Ammon's horn (tissue), 1 donor: ENCODE measurements around the gene NXN.
"Not testable (repeated sequence)": the region's sequence is repeated elsewhere in the genome, so short reads cannot be mapped to it uniquely, and the experiment has no call there.

ENCODE experiments used
- DNase-seq: peaks from one replicate; pipeline ENCODE4 v3.0.0-alpha.2; 2016; ENCODE audit warnings: low spot score

The NXN gene

DNA sequence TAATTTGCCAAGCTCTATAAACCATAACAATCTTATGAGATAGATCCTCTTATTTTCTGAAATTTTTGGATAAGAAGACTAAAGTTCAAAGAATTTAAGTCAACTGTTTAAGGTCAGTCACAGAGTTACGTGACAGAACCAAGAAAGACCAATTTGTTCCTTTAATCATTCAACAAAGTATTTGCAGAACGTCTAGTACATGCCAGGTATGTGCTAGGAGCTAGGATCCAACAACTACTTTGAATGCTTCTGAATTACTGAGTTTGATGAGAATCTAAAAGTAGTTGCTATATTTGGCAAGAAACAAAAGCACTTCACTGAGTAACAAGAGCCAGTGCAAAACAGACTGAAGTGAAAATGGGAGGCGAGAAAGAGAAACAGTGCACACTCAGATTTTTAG is 212.5 kb downstream of the NXN start:
- no peak for DNase-seq

DNA sequence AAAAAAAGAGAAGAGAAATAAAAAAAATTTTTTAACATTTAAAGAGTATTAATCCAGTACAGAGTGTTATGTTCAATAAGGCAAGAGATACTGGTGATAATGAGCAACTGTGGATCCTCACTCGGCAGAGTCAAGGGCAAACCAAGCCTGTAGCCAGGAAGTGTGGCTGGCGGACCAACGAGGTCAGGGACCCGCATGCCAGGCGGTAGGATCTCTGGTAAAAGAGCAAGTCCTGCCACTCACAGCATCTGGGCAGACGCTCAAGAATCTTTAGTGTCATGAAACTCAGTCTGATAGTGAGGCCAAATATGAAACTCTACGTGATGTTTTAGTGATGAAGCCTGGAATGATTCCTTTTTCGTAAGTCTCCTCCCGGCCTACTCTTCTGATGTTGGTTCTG is 219.2 kb downstream of the NXN start:
- no peak for DNase-seq

DNA sequence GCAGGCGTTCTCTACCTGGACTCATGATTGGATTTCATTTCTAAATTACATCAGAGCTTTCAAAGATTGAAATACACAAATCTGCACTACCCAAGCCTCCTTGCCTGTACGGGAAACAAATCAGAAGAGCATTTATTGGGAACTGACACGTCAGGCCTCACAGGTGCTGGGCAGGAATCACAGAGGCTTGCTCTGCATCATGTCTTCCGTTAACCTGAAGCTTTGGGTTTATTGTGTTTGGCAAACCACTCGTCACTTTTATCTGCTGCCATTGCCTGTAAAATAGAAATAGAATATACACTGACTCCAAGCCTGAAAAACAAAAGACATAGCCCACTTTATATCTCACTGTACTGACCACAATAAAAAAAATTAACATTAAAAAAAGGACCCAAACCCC is 219.6 kb downstream of the NXN start:
- DNase-seq = no peak

DNA sequence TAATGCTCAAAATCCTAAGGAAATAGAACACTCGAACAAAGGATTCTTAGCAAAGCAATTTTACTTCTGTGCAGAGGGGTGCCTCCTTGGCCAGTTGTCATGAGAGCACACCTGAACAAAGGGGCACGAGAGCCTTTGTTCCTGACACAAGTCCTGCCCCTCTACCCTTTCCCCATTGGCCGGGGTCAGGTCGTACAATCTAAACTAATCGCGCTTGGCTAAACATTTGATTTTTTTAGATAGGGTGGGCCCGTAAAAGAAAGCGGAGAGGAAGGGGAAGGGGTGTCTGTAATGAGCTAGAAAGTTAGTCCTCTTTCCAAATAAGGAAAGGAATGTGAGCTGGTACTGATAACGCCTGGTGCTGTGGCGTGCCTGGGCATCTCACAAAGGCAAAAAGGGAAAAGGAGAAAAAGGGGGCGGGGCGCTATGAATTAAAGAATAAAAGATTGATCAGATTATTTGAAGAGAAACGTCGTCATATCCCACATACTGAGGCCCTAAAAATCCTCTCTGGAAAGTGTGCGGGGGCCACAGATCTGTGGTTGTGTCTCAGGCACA is 223.5 kb downstream of the NXN start:
- DNase-seq = not testable (repeated sequence)

DNA sequence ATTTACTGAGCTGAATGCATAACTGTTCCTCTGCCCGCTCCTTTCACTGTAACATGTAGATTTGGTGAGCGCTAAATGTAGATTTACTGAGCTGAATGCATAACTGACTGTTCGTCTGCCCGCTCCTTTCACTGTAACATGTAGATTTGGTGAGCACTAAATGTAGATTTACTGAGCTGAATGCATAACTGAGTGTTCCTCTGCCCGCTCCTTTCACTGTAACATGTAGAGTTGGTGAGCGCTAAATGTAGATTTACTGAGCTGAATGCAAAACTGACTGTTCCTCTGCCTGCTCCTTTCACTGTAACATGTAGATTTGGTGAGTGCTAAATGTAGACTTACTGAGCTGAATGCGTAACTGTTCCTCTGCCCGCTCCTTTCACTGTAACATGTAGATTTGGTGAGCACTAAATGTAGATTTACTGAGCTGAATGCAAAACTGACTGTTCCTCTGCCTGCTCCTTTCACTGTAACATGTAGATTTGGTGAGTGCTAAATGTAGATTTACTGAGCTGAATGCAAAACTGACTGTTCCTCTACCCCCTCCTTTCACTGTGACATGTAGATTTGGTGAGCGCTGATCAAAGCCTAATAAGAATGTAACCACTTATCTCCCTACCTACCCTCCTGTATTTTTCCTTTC is 224.1 kb downstream of the NXN start:
- DNase-seq = not testable (repeated sequence)

DNA sequence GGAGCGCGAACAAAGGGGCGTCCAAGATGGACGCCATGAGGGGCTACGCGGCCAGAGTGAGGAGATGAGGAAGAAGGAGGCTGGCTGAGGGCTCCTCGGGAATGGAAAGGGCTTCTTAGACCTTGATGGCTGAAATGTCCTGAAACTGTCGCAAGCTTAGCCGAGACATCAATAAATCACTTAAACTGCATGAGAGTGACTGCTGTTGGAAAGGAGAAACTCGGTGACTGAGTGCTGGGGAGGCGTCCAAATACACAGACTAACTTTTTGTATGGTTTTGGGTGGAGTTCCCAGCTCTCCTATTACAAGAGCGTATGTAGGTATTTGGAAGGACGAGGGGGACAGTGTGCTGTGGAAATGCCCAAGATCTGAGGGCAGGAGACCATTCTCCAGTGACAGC is 226.2 kb downstream of the NXN start:
- DNase-seq = no peak

DNA sequence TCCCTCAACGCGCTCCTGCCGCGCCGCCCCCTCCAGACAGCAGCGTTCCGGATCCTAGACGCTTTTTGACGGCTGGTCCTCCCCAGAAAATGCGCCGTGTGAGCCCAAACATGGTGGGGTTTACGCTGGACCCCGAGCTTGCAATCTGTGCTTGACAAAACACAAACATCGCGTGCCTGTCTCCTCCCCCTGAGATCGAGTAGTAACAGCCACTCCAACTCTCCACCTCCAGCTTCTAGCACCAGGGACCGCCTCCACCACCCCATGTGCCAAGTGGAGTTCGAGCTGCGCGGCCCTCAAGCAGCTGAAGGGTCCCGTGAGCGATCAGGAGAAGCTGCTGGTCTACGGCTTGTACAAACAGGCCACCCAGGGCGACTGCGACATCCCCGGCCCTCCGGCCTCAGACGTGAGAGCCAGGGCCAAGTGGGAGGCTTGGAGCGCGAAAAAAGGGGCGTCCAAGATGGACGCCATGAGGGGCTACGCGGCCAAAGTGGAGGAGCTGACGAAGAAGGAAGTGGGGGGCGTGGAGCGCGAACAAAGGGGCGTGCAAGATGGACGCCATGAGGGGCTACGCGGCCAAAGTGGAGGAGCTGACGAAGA is 226.9 kb downstream of the NXN start:
- peak; percentile 43 for DNase-seq

DNA sequence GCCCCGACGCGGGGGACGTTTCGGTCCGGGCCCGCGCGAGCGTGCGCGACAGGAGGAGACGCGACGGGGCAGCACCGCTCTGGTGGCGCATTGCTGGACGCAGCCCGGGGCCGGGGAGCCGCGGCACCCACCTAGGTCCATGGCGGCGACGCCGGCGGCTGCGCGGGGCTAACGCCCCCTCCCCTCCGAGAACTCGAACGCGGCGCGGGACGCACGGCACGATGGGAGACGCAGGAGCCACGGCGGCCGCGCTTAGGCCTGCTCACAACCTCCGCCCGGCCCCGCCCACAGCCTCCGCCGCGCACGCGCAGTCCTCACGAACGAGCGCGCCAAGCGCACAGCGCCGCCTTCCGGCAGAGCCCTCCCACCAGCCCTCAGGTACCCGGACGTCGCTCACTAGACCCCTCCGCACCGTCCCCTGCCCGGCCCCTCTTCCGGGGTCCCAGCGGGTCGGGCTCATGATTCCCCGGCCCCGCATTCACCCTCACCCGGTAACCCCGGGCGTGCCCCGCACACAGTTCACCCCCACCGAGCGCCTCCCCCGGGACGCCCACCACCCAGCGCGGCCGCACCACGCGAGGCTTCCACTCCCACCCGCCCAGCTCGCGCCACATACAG is 227.5 kb downstream of the NXN start, which contains the start of gene GEMIN4:
Gene GEMIN4, minus strand, starts transcription at position 263 of the 618 bp plus-strand sequence. Its CDS starts 122 bp downstream, at position 141.
- peak; percentile 92 for DNase-seq

DNA sequence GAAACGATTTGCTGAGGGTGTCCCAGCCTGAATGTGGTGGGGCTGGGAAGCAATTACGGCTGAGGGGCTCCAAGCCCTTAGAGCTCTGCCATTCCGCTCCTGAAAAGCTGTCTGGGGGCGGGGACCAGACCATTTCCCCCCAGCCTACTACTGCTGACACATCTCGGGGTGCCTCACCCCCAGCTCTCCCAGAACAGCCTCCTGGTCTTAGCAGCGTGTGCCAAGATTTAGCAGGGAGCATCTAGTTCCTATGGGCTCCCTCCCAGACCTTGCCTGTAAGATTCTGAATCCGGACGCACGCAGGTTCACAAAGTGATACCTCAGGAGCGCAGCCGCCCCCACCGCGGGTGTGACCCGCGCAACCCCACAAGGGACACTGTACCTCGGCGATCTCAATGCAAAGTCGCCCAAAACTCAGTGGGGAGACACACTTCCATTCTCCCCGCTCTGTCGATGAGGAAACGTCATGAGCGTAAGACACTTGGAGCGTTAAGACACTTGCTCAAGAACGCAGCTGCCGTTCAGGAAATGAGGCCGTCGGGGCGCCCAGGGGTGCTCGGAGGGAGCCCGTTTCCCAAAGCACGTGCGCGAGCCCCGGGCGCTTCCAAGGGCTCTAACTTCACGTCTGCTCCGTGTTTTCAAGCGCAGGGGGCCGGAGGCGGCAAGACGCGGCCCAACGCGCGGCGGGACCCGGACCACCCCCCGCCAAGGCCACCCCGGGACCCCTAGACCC is 228.1 kb downstream of the NXN start:
- DNase-seq = no peak

DNA sequence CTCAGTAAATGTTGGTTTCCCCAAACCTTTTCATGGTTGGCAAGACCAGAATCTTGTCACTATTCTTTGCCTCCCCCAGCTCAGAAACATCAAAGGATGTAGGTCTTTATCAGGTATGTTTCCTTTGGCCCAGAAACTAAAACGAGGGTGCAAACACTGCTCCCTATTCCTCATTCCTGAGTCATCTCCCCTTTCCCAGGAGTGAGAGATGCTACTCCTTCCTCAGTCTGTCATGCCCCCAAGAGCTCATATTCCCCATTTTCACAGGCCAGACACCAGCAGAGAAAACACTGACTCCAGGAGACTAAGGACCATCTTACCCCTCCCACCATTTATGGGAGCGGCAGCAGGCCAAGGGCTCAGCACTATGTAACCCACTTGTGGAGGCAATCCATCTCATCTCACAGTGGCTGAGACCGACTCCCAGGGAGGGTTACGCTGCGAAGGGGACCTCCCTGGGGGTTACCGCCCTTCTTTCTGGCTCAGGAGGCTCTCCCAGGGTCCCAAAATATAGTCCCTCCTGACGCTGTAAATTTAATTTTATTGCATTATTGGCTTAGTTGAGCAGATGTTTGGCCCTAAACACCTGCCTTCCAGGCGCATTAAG is 229.0 kb downstream of the NXN start:
- DNase-seq = no peak

DNA sequence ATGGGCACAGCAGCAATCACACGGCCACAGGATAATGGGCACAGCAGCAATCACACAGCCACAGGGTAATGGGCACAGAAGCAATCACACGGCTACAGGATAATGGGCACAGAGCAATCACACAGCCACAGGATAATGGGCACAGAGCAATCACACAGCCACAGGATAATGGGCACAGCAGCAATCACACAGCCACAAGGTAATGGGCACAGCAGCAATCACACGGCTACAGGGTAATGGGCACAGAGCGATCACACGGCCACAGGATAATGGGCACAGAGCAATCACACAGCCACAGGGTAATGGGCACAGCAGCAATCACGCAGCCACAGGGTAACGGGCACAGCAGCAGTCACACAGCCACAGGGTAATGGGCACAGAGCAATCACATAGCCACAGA is 230.2 kb downstream of the NXN start:
- not testable (repeated sequence) for DNase-seq
